ENCODE results near the gene DZIP1. TPM values are rescaled to one million over a fixed set of nuclear protein-coding genes. Genes with fewer than 3 reads are reported as not detected.

DZIP1 gene
- total and polyA plus RNA-seq, 10 donors, result 2.9 to 8.5 (median 5.2) TPM

DNA sequence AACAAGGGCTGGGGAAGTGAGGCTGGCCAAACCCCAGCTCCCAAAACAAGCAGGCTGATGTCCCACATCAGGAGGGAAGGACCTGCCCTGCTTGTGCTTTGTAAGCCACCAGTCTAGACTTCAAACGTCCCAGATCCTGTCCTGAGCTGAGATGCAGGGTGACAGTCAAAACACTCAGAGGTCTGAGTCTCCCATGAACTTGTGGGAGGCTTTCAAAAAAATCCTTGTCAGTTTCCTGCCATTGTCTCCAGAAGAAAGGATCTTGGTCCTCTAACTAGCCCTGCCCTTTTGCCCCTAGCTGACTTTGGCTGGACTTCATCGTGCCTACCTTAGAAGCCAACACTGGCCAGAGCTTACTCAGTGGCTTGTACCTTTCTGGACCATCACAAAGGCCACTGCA is 43.3 kb downstream of the DZIP1 start:
- intact Hi-C loops (cut with DNase I; ENCODE audit: low total_unique reads), result no loop called here

DNA sequence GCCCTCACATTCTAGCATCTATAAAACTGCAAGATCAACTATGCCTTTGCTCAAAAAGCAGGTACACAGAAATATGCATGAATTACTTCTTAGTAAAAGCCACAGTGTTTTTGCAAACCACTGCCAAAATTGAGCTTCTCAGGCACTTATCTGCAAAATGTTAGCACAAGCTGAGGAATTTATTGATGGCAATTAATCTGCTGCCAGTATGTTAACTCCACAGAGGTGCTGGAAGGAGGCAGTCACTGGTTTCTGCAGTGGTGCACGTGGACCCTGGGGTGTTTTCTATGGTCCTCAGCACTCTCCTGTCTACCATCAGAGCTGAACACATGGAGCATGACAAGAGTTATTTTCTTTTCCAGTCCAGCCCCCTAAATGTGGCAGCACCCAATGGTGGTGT is 47.8 kb downstream of the DZIP1 start:
- TF ChIP-seq POLR2A (IDR thresholded peaks at IDR 0.05), result no peak
- no peak for TF ChIP-seq POLR2AphosphoS5 (IDR thresholded peaks at IDR 0.05)
- TF ChIP-seq, protein P1, sequence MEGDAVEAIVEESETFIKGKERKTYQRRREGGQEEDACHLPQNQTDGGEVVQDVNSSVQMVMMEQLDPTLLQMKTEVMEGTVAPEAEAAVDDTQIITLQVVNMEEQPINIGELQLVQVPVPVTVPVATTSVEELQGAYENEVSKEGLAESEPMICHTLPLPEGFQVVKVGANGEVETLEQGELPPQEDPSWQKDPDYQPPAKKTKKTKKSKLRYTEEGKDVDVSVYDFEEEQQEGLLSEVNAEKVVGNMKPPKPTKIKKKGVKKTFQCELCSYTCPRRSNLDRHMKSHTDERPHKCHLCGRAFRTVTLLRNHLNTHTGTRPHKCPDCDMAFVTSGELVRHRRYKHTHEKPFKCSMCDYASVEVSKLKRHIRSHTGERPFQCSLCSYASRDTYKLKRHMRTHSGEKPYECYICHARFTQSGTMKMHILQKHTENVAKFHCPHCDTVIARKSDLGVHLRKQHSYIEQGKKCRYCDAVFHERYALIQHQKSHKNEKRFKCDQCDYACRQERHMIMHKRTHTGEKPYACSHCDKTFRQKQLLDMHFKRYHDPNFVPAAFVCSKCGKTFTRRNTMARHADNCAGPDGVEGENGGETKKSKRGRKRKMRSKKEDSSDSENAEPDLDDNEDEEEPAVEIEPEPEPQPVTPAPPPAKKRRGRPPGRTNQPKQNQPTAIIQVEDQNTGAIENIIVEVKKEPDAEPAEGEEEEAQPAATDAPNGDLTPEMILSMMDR (IDR thresholded peaks at IDR 0.05 in 8 of 11, conservative IDR thresholded peaks at IDR 0.05 in 3 of 11), result no peak
- 75 to 97% (median 84%) methylated on average over 1 of the region's 1 CpG for WGBS, 5 donors
- intact Hi-C loops (cut with DNase I; ENCODE audit: low total_unique reads), result no loop called here

More for the DNA sequence above, 43.3 kb downstream of the DZIP1 start:
- Histone ChIP-seq H3K4me3 (no peak overlapping the region), H3K27ac (no peak overlapping the region), H3K36me3 (no peaks in the 10 kb centered on the region), H3K4me1 (no peaks in the 10 kb centered on the region), H3K27me3 (replicated peaks in 1 of 7) (peaks cover 0 to 22% (median 0%) of the 10 kb centered on the region in 7 donors), H3K9me3 (no peaks in the 10 kb centered on the region)
- DNase-seq, result no peak
- WGBS, 5 donors, result 24 to 75% (median 55%) methylated on average over 2 of the region's 2 CpGs
- TF ChIP-seq POLR2AphosphoS5 (IDR thresholded peaks at IDR 0.05), result no peak
- no peak for TF ChIP-seq POLR2A (IDR thresholded peaks at IDR 0.05)
- TF ChIP-seq, protein P1 (IDR thresholded peaks at IDR 0.05 in 8 of 11, conservative IDR thresholded peaks at IDR 0.05 in 3 of 11), result no peak

DNA sequence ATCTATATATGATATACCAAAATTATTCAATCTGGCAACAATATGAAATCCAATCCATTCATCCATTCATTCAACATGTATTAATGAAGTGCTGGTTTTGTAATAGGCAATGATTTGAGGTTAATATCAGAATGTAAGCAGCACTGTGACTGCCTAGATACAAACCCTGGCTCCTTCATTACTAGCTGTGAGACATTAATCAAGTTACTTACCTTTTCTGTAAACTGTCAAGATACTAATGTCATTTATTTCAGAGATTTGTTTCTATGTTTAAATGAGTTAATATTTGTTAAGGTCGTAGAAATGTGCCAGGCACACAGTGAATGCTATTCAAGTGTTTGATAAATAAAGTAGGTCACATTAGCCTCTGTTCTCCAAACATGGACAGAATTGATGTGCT is 51.0 kb downstream of the DZIP1 start:
- no peaks in the 10 kb centered on the region for H3K36me3 ChIP-seq
- TF ChIP-seq POLR2AphosphoS5 (IDR thresholded peaks at IDR 0.05), result no peak
- TF ChIP-seq, protein P1 (IDR thresholded peaks at IDR 0.05 in 8 of 11, conservative IDR thresholded peaks at IDR 0.05 in 3 of 11), result no peak
- TF ChIP-seq POLR2A (IDR thresholded peaks at IDR 0.05), result no peak
- WGBS, 5 donors, result 74 to 98% (median 84%) methylated on average over 1 of the region's 1 CpG
- no peaks in the 10 kb centered on the region for H3K9me3 ChIP-seq
- H3K27me3 ChIP-seq (replicated peaks in 1 of 7), result no peaks in the 10 kb centered on the region
- no peak for DNase-seq
- intact Hi-C loops (cut with DNase I; ENCODE audit: low total_unique reads), result no loop called here
- no peak overlapping the region for H3K4me3 ChIP-seq
- no peaks in the 10 kb centered on the region for H3K4me1 ChIP-seq
- H3K27ac ChIP-seq, result no peak overlapping the region

More for the DNA sequence above, 47.8 kb downstream of the DZIP1 start:
- Histone ChIP-seq H3K36me3 (no peaks in the 10 kb centered on the region), H3K4me1 (no peaks in the 10 kb centered on the region), H3K27ac (no peak overlapping the region), H3K4me3 (no peak overlapping the region), H3K27me3 (replicated peaks in 1 of 7) (peaks cover 0 to 13% (median 0%) of the 10 kb centered on the region in 7 donors), H3K9me3 (no peaks in the 10 kb centered on the region)
- DNase-seq, result no peak

DNA sequence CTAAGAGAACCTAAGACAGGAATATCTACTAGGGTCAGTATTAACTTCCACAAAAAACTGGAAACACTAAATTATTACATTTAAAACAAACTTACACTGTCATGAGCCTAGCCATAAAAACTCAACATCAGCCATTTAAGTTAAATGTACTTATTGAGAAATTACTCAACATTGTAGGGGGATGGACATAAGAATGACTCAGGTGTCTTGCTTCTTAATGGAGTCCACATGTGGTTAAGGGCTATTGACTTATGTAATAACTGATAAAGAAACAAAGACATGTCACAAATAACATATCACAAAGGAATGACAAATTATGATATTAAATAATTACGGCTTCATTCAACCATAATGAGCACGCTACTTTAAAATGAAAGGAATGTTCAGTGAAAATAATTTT is 55.8 kb downstream of the DZIP1 start:
- no peaks in the 10 kb centered on the region for H3K36me3 ChIP-seq
- DNase-seq, result no peak
- no peak overlapping the region for H3K4me3 ChIP-seq
- WGBS, 5 donors, result 93 to 100% (median 94%) methylated on average over 2 of the region's 2 CpGs
- H3K9me3 ChIP-seq, result no peaks in the 10 kb centered on the region
- H3K27ac ChIP-seq, result no peak overlapping the region
- TF ChIP-seq, protein P1 (IDR thresholded peaks at IDR 0.05 in 8 of 11, conservative IDR thresholded peaks at IDR 0.05 in 3 of 11), result no peak
- TF ChIP-seq POLR2A (IDR thresholded peaks at IDR 0.05) (no peak), POLR2AphosphoS5 (IDR thresholded peaks at IDR 0.05) (no peak)
- H3K4me1 ChIP-seq, result no peaks in the 10 kb centered on the region
- H3K27me3 ChIP-seq (replicated peaks in 1 of 7), result no peaks in the 10 kb centered on the region
- intact Hi-C loops (cut with DNase I; ENCODE audit: low total_unique reads), result no loop called here
